Measurements from ENCODE around the gene PPM1D.
A peak's percentile ranks its signal among the peaks of the same experiment; 100 is the strongest.
"Not testable (repeated sequence)": the region's sequence is repeated elsewhere in the genome, so short reads cannot be mapped to it uniquely, and the experiment has no call there.

The PPM1D gene

DNA sequence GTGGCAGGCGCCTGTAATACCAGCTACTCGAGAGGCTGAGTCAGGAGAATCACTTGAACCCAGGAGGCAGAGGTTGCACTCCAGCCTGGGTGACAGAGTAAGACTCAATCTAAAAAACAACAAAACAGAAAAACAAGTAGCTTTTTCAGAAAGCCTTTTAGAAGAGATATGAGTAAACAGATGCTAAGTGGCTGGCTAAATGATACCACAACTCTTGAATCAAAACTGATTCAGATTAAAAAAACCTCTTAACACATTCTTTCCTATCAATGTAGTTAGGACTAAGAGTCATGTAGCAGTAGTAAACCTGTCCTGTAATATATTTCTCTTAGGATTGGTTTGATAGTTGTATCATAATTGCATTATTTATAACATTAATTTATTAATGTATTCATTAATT, 23.0 kb downstream of the PPM1D start:
- no peak for DNase-seq (ENCODE audit: low spot score)

DNA sequence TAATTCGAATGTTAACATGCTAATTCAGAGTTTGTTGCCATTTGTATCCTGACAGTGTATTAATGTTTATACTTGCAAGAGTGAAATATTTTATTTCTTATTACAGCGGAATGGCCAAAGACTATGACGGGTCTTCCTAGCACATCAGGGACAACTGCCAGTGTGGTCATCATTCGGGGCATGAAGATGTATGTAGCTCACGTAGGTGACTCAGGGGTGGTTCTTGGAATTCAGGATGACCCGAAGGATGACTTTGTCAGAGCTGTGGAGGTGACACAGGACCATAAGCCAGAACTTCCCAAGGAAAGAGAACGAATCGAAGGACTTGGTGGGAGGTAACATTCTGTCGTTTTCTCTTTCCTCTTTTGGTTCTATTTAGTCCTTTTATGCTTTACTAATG, 23.4 kb downstream of the PPM1D start:
- DNase-seq (ENCODE audit: low spot score): no peak

DNA sequence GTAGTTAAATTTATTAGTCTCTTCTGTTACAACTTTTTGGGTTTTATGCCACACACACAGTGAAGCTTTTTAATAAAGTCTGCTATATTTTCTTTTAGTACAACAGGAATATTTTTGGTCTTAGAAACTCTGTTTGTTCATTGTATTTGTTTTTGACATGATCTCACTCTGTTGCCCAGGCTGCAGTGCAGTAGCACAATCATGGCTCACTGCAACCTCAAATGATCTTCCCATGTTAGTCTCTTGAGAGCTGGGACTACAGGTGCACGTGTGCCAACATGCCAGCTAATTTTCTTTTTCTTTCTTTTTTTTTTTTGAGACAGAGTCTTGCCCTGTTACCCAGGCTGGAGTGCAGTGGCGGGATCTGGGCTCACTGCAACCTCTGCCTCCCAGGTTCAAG, 27.1 kb downstream of the PPM1D start:
- DNase-seq (ENCODE audit: low spot score): no peak

DNA sequence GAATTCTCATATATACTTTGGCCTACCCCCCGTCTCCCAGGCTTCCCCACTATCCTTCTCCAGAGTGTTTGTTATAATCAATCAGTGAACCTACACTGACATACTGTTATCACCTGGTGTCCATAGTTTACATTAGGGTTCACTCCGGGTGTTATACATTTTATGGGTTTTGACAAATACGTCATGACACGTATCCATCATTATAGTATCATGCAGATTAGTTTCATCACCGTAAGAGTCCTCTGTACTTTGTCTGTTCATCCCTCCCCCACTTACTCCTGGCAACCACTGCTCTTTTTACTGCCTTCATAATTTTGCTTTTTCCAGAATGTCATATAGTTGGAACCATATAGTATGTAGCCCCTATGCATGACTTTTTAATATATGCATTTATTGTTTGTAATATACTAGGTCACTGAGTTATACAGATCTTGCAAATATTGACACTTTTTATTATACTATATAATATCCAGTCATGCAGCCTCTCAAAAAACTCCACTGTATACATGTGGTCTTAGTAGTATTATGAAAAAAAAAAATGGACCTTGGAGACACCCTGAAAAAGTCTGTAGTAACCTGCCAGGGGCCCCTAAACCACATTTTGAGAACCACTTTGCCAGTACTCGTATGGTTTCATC, 28.4 kb downstream of the PPM1D start:
- no peak for DNase-seq (ENCODE audit: low spot score)

DNA sequence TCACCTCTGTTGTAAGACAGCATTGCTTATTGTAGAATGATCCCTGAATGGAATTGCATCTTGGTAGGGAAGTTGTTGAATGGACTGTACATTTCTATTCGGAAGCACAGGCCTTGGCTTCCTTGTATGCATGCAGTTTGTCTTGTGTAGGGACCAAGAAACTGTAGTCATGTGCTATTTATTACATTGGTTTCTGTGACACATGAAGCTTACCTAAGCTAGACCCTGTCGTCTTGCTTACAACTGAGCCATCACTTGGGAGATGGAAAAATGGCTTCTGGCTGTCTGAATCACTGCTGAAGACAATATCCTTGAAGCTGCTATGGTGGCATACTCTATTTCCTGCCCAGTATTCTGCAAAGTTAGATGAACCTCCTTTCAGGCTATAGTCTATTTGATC, 29.1 kb downstream of the PPM1D start:
- DNase-seq (ENCODE audit: low spot score): no peak

DNA sequence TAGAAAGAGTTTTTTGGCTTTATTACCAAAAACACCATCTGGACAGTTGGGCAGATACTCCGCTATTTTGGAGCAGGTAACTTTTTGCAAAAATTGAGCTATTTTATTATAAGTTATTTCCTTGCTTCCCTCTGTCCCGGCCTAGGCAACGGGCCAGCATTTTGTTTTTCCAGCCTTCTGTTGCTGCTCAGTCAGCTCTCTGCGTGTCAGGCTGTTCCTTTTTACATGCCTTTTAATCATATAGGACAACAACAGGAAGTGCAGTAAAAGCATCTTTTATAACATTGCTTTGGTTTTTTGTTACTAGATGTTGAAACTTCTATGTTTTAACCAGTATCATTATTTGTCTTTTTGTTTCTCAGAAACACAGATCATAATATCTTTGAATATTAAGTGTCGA, 30.4 kb downstream of the PPM1D start:
- no peak for DNase-seq (ENCODE audit: low spot score)

DNA sequence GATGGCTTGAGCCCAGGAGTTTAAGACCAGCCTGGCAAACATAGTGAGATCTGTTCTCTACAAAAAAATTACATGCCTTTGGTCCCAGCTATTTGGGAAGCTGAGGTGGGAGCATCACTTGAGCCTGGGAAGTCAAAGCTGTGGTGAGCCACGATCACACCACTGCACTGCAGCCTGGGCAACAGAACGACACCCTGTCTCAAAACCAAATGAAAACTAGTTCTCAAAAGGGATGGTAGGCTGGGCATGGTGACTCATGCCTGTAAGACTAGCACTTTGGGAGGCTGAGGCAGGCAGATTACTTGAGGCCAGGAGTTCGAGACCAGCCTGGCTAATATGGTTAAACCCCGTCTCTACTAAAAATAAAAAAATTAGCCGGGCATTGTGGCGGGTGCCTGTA, 31.1 kb downstream of the PPM1D start:
- DNase-seq (ENCODE audit: low spot score): no peak

DNA sequence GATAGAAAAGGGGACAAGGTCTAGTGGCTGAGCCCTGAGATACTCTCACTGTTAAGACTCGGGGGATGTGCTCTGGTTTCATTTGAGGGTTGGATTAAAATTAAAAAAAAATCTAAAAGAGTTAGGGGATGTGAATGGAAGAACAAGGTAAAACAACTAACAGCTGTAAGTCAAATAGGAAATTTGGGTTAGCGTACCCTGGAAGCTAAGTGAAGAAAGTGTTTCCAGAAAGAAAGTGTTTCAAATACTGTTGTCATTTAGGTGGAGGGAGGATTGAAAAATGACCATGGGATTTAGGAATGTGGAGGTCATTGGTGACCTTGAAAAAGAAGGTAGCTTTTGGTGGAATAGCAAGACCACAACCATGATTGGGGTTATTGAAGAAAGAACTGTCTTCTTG, 37.7 kb downstream of the PPM1D start:
- DNase-seq (ENCODE audit: low spot score): no peak

DNA sequence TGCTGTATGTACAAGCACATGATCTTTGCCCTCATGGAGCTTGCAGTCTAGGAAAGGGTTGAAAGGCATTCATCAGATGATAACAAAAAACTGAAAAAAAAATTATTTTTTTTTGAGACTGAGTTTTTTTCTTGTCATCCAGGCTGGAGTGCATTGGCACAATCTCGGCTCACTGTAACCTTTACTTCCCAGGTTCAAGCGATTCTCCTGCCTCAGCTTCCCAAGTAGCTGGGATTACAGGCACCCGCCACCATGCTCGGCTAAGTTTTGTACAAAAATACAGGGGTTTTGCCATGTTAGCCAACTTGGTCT, 39.0 kb downstream of the PPM1D start:
- no peak for DNase-seq (ENCODE audit: low spot score)

DNA sequence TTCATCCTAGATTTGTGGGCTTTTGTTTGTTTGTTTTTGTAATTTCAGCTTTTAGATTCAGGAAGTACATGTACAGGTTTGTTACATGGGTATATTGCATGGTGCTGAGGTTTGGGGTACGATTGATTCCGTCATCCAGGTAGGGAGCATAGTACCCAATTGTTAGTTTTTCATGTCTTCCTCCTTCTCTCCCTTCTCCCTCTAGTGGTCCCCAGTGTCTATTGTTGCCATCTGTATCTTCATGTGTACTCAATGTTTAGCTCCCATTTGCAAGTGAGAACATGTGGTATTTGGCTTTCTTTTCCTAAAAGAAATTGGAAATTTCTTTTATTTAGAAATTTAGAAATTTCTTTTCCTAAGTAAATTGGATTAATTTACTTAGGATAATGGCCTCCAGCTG, 40.5 kb downstream of the PPM1D start:
- DNase-seq (ENCODE audit: low spot score): no peak

DNA sequence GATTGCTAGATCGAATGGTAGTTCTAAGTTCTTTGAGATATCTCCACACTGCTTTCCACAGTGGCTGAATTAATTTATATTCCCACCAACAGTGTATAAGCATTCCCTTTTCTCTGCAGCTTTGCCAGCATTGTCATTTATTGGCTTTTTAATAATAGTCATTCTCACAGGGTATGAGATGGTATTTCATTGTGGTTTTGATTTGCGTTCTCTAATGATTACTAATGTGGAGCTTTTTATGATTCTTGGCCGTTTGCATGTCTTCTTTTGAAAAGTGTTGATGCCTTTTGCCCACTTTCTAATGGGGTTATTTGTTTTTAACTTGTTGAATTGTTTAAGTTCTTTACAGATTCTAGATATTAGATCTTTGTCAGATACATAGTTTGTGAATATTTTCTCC, 41.1 kb downstream of the PPM1D start:
- DNase-seq (ENCODE audit: low spot score): no peak

DNA sequence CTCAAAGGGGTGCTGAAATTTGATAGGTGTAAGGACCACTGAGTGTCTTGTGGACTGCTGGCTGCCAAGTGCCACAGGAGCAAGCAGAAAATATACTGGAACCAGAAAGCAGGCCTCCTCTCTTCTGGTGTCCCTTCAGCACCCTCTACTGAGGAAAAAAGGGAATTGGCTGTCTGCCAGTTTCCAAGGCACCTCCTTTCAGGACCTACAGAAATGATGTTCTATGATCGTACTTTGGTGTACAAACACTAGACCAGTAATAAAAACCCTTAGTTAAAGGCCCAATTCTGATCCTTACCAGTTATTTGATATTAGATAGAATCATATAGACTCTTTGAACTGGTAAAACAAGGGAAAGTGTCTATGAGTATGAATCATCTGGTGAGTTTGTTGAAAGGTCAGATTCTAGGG, 41.8 kb downstream of the PPM1D start:
- DNase-seq (ENCODE audit: low spot score): peak; percentile 71

DNA sequence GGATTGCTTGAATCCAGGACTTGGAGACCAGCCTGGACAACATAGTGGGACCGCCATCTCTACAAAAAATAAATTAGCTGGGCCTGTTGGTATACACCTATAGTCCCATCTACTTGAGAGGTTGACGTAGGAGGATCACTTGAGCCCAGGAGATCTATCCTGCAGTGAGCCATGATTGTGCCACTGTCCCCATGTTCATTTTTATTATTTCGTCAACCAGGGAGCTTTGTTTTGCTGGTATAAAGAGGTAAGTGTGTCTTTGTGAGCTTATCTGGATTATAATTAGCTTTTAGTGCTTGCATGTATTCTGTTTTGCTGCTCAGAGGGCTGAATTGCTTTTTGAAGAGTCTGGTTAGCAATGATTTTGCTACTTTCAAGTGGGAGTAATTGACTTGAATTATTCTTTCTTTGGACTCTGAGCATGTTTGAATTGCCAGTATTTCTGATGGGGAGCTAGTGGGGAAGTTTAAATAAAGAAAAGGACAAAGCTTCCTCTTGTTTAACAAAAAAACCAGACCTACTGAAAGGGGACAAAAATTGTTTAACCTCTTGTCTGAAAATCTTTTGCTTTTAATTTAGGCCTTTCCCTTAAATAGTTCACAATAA, 46.0 kb downstream of the PPM1D start:
- DNase-seq (ENCODE audit: low spot score): no peak

DNA sequence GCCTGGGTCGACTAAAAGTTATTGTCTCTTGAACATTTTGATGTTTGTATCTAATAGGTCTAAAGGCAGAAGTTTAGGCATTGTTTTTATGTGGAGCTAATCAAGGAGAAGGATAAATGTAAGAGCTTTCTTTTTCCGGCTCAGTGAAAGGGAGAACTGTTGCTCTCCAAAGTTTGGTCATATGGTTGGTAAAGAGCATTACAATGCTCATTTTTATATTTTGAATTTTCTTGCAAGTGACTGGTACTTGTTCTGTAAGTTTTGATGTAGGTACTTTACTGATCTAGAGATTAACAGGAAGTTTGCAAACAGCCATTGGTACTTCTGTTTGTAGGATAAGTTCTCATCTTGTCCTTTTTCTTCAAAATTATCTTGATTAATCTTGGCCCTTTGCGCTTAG, 46.7 kb downstream of the PPM1D start:
- DNase-seq (ENCODE audit: low spot score): no peak

DNA sequence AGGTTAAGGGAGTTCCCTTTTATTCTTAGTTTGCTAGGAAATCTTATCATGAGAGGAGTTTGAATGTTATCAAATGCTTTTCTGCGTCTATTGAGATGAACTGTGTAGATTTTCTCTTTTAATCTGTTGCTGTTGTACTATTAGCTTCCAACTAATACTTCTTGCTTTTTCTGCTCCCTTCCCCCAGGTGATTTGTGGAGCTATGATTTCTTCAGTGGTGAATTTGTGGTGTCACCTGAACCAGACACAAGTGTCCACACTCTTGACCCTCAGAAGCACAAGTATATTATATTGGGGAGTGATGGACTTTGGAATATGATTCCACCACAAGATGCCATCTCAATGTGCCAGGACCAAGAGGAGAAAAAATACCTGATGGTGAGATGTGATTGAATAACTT, 47.7 kb downstream of the PPM1D start:
- no peak for DNase-seq (ENCODE audit: low spot score)

DNA sequence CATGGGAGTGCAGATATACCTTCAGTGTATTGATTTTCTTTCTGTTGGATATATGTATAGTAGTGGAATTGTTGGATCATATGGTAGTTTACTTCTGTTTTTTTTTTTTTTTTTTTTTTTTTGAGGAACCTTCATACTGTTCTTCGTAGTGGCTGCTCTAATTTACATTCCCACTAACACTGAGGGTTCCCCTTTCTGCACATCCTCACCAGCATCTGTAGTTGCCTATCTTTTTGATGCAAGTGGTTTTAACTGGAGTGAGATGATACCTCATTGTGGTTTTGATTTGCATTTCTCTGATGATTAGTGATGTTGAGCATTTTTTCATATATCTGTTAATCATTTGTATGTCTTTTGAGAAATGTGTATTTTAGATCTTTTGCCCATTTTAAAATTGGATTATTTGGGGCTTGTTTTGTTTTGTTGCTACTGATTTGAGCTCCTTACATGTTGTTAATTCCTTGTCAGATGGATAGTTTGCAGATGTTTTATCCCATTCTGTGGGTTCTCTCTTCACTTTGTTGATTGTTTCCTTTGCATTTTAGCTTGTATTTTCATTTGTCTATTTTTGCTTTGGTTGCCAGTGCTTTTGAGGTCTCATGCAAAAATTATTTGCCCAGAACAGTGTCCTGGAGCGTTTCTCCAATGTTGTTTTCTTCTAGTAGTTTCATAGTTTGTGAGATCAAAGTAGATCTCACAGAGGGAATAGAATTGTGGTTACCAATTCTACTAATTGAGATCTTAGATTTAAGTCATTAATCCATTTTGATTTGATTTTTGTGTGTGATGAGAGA, 52.7 kb downstream of the PPM1D start:
- DNase-seq (ENCODE audit: low spot score): no peak

DNA sequence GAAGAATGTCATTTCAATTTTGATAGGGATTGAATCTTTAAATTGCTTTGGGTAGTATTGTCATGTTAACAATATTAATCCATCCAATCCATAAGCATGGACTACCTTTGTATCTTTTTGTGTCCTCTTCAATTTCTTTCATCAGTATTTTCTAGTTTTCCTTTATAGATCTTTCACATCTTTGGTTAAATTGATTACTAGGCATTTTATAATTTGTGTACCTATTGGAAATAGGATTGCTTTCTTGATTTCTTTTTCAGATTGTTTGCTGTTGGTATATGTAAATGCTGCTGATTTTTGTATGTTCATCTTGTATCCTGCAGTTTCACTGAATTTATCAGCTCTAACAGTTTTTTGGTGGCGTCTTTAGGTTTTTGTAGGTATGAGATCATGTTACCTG, 53.6 kb downstream of the PPM1D start:
- no peak for DNase-seq (ENCODE audit: low spot score)

DNA sequence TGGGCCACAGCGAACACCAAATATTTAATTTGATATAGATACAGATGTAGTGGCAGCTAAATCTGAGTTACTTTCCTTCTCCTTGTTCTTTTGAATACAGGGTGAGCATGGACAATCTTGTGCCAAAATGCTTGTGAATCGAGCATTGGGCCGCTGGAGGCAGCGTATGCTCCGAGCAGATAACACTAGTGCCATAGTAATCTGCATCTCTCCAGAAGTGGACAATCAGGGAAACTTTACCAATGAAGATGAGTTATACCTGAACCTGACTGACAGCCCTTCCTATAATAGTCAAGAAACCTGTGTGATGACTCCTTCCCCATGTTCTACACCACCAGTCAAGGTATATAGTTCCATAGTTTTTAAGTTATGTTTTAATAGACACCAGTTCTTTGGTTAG, 56.5 kb downstream of the PPM1D start:
- DNase-seq (ENCODE audit: low spot score): no peak

DNA sequence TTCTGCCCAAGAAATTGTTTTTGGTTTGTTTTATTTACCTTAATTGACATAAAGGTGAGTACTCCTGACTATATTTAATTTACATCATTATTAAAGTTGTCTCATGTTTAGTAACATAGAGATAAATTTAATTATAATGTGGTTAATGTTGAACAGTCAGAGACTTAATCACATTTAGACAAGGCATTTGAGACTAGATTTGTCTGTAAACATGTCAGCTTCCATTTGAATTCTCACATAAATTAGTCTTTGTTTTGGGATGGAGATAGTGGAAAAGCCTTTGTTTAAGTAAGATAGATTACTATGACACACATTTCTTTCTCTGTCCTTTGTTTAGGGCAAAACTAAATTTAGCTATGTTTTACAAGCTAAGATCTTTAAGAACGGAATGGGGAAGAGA, 59.2 kb downstream of the PPM1D start:
- DNase-seq (ENCODE audit: low spot score): no peak

DNA sequence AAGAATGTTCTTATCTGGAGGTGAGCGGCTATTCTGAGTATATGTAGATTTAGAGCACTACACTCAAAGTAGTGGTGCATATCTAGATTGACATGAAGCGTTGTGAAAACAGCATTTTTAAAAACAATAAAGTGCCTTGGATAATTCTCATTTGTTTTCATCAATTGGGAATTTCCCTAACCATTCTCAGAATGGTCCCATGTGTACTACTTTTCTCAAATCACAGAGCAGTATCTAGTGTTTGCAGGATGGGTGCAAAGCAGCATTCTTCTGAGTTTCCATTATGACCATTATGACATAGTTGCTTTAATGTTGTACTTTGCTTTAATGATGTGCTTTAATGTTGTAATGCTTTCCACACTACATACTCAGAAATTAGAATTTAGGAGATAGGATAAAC, 61.5 kb downstream of the PPM1D start:
- no peak for DNase-seq (ENCODE audit: low spot score)

DNA sequence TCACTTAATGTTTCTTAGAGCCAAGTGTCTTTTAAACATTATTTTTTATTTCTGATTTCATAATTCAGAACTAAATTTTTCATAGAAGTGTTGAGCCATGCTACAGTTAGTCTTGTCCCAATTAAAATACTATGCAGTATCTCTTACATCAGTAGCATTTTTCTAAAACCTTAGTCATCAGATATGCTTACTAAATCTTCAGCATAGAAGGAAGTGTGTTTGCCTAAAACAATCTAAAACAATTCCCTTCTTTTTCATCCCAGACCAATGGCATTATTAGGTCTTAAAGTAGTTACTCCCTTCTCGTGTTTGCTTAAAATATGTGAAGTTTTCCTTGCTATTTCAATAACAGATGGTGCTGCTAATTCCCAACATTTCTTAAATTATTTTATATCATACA, 64.0 kb downstream of the PPM1D start:
- peak; percentile 46 for DNase-seq (ENCODE audit: low spot score)

DNA sequence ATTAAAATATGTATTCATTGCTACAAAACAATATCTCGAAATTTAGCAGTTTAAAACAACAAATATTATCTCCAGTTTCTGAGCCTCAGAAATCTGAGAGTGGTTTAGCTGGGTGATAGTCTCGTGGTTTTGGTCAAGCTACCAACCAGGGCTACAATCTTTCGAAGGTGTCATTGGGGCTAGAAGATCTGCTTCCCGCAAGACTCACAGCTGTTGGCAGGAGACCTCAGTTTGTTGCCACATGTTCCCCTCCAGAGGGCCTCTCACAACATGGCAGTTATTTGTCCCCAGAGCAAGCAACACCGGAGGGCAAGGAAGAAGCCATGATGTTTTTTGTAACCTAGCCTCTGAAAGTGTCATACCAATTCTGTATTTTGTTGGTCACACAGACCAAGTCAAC, 65.6 kb downstream of the PPM1D start:
- no peak for DNase-seq (ENCODE audit: low spot score)

DNA sequence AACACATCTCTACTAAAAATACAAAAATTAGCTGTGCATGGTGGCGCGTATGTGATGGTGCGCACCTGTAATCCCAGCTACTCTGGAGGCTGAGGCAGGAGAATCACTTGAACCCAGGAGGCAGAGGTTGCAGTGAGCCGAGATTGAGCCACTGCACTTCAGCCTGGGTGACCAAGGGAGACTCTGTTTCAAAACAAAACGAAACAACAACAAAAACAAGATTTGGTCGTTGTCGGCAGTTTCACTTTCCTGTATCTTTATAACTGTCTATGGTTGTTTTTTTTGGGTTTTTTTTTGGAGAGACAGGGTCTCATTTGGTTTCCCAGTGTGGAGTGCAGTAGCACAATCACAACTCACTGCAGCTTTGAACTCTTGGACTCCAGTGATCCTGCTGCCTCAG, 68.7 kb downstream of the PPM1D start:
- not testable (repeated sequence) for DNase-seq (ENCODE audit: low spot score)

DNA sequence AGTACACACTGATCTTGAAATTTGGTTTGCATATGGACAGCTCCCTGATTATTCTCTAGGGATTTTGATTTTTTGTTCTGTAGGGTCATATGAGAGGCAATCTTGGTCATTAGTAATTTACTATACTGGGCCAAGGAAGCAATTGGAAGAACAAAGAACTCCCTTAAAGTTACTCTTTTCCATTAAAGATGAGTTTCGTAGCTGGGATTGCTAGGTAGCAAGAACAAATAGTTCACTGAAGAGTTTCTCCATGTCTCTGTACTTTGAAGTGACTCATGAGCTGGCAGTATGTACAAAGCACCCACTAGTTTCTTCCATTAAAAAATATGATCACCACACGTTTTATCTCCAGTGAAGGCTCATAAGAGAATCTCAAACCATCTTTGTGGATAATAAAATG, 71.5 kb downstream of the PPM1D start:
- no peak for DNase-seq (ENCODE audit: low spot score)

Measured in AG08395 (cell line).